Aorta (tissue), 5 donors: ENCODE results near the gene NFAM1. TPM values are rescaled to one million over a fixed set of nuclear protein-coding genes. Genes with fewer than 3 reads are reported as not detected.

Experiments used
- ATAC-seq: fragments of 200-7000 bp; cut with Tn5 transposase; one replicate; pipeline ENCODE4 v1.9.1; 2022; ENCODE audit warnings: moderate library complexity; ENCODE audit not compliant: low FRiP score
- DNase-seq, 2 donors: peaks; one replicate each; pipeline ENCODE4 v3.0.0-alpha.2; 2020
- H3K27ac ChIP-seq, 2 donors: one replicate each; pipeline ENCODE4 v1.5.1; 2013; ENCODE audit warnings: low read length in 2 of 2, mild to moderate bottlenecking in 2 of 2, moderate library complexity in 2 of 2, control low read depth in 1 of 2, inconsistent platforms in 1 of 2, low read depth in 1 of 2
- H3K27me3 ChIP-seq, 2 donors: one replicate each; pipeline ENCODE4 v1.6.1; 2013; ENCODE audit warnings: control low read depth in 1 of 2, low read length in 1 of 2, mild to moderate bottlenecking in 1 of 2, moderate library complexity in 1 of 2; ENCODE audit not compliant: insufficient read depth in 2 of 2, control insufficient read depth in 1 of 2
- H3K36me3 ChIP-seq, 2 donors: one replicate each; pipeline ENCODE4 v1.6.1; 2013; ENCODE audit warnings: control low read depth in 1 of 2, low read length in 1 of 2, mild to moderate bottlenecking in 1 of 2; ENCODE audit not compliant: insufficient read depth in 2 of 2, control insufficient read depth in 1 of 2
- H3K4me1 ChIP-seq, 2 donors: one replicate each; pipeline ENCODE4 v1.6.1; 2013; ENCODE audit warnings: low read length in 2 of 2, control low read depth in 1 of 2, mild to moderate bottlenecking in 1 of 2, moderate library complexity in 1 of 2; ENCODE audit not compliant: insufficient read depth in 2 of 2, control insufficient read depth in 1 of 2
- H3K4me3 ChIP-seq, 2 donors: one replicate each; pipeline ENCODE4 v1.5.1; 2013; ENCODE audit warnings: low read length in 2 of 2, control low read depth in 1 of 2, mild to moderate bottlenecking in 1 of 2
- H3K9me3 ChIP-seq: one replicate; pipeline ENCODE4 v1.6.1; 2013; ENCODE audit warnings: mild to moderate bottlenecking, low read length; ENCODE audit not compliant: control insufficient read depth
- WGBS, 2 donors: extraction: QIAGEN DNeasy Blood & Tissue Kit; methylation state at CpG; one replicate each; pipeline ENCODE4 v1.1.7; 2013; 5-methylcytosine and 5-hydroxymethylcytosine counted together
- intact Hi-C, 2 donors: fragments of 100-400 bp; cut with DNase I; formaldehyde crosslinking; loops; one replicate each; pipeline versions ENCODE4 v1.14.2 to v1.15.0; 2022
- long read RNA-seq, 2 donors: library from polyadenylated mRNA; unstranded; transcript quantifications; one replicate each; pipeline ENCODE4 v2.0.0, GENCODE V29; 2020 to 2021
- polyA plus RNA-seq, 2 donors: library from polyadenylated mRNA; stranded (reverse); fragments of 200-250 nt; gene quantifications; one replicate each; pipeline ENCODE4 v1.2.3, GENCODE V29; 2013
- total RNA-seq, 2 donors: library from RNA; stranded (reverse); fragmentation: NEBNext Ultra II Directional; extraction: Animal tissue kit (Norgen Biotek cat#: 25700); gene quantifications; one replicate each; pipeline ENCODE4 v1.2.1, GENCODE V29; 2021
- donor health status: healthy with polysubstance abuse.
- donor health status: Bipolar disorder and iron deficiency.
- donor health status: DM: no; HTN: no; CAD: no.
- donor health status: DM: no; HTN: no; CAD: no.
- donor health status: DM: yes; HTN: yes; CAD: no.

The NFAM1 gene, protein sequence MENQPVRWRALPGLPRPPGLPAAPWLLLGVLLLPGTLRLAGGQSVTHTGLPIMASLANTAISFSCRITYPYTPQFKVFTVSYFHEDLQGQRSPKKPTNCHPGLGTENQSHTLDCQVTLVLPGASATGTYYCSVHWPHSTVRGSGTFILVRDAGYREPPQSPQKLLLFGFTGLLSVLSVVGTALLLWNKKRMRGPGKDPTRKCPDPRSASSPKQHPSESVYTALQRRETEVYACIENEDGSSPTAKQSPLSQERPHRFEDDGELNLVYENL
- 10 to 100 TPM in 1 of 2 donors, 1 to 10 TPM in 1; 5.3 to 10.5 TPM for total RNA-seq
- 1 to 10 TPM in 1 of 2 donors, under 1 TPM in 1; 0.38 to 2.6 TPM for polyA plus RNA-seq
- long read RNA-seq, donor 1, partial matches to known transcripts, result 1 of 3 reads
- long read RNA-seq, donor 1, other reads (novel, unspliced or antisense), result 2 of 3 reads
- long read RNA-seq, donor 2, full-length matches to known transcripts, result 1 of 6 reads
- long read RNA-seq, donor 2, partial matches to known transcripts, result 0 of 6 reads
- long read RNA-seq, donor 2, other reads (novel, unspliced or antisense), result 5 of 6 reads

DNA sequence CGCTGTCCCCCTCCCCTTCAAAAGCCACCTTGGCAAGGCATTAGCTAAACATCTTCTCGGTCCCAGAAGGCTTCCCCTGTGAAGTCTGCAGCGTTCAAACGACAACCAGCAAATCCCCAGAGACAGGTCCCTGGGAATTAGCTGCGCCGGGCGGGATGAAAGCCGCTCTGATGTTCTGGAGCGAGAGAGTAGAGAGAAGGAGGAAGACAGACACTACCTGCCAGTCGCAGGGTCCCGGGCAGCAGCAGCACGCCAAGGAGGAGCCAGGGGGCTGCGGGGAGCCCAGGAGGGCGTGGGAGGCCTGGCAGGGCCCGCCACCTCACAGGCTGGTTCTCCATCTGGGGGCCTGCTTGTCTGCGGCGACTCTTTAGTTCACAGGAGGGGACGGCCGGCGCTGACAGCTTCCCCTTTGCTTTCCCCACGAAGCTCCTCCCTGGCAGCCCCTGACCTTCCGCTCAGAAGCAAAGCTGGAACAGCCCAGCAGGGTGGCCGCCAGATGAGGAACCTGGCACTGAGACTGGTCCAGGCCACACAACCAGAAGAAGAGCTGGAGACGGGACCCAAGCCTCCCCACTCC lies at the start of gene NFAM1:
Gene NFAM1, minus strand, starts transcription at position 384 of the 577 bp plus-strand sequence. Its CDS starts 46 bp downstream, at position 338.
- H3K9me3 ChIP-seq, result no peaks in the 10 kb centered on the region
- no peak within 1 kb of the TSS for H3K27ac ChIP-seq
- intact Hi-C loops, result loop anchor here in 1 of 2 donors (10.0 kb wide), 2 partner anchors 167 to 467 kb away; partner anchors contain the start of gene SEPTIN3
- H3K4me1 ChIP-seq, result no peaks in the 10 kb centered on the region
- no peak within 1 kb of the TSS for H3K4me3 ChIP-seq
- 12% methylated on average over 18 to 24 of the region's 24 CpGs for WGBS, 2 donors
- ATAC-seq (peak; percentile 43), DNase-seq (peak in 1 of 2 donors; percentile 87)
- H3K27me3 ChIP-seq, result no peaks in the 10 kb centered on the region
- H3K36me3 ChIP-seq, result no peaks in the 10 kb centered on the region

DNA sequence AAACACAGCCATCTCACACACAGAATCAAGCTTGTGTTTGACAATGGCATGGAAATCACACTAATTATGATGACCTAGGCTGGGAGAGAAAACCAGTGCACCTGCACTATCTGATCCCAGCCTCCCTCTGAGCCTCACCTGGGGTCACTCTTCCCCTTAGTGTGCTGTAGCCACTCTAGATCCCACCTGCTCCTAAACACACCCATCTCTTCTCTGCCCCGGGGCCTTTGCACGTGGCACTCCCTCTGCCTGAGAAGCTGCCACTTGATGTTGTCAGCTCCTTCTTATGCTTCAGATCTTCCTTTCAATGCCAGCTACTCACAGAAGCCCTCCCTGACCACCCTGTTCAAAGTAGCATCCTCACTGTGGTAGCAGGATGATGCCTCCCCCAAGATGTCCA lies 42.9 kb upstream of the NFAM1 start:
- Histone ChIP-seq H3K27ac (no peak overlapping the region), H3K4me1 (no peaks in the 10 kb centered on the region), H3K9me3 (no peaks in the 10 kb centered on the region), H3K4me3 (no peak overlapping the region), H3K36me3 (no peaks in the 10 kb centered on the region), H3K27me3 (peaks cover 0 to 5% of the 10 kb centered on the region in 2 donors)
- 90% methylated on average over 2 of the region's 2 CpGs for WGBS, 2 donors
- no peak for DNase-seq
- no peak for ATAC-seq
- intact Hi-C loops, result no loop called here

DNA sequence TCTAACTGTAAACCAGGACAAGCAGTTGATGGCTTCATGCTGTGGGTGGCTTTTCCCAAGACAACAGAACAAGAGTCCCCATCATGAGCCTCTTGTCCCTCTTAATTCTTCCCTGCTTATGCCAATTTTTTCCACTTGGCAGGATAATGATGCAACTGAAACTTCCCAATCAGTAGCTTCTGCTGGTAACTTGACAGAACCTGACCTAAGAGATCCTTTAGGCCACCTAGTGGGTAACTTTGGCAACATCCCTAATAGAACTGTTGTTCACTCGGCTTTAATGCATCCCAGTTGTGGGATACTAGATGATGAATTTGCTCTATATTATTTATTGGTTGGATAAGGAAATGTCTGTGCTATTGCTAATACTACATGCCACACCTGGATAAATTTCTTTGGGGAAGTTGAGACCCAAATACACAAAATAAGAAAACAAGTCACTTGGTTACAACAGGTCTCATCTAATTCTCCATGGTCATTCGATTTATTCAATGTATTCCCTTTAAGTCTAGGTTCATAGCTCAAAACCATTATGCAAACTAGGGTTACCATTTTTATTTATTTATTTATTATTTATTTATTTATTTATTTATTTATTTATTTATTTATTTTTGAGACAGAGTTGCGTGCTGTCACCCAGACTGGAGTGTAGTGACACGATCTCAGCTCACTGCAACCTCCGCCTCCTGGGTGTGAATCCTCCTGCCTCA lies 41.4 kb upstream of the NFAM1 start:
- 75 to 77% methylated on average over 5 of the region's 5 CpGs for WGBS, 2 donors
- Histone ChIP-seq H3K4me1 (no peaks in the 10 kb centered on the region), H3K36me3 (no peaks in the 10 kb centered on the region), H3K27me3 (peaks cover 0 to 5% of the 10 kb centered on the region in 2 donors), H3K4me3 (no peak overlapping the region), H3K9me3 (no peaks in the 10 kb centered on the region), H3K27ac (no peak overlapping the region)
- ATAC-seq, result no peak
- intact Hi-C loops, result no loop called here
- no peak for DNase-seq

DNA sequence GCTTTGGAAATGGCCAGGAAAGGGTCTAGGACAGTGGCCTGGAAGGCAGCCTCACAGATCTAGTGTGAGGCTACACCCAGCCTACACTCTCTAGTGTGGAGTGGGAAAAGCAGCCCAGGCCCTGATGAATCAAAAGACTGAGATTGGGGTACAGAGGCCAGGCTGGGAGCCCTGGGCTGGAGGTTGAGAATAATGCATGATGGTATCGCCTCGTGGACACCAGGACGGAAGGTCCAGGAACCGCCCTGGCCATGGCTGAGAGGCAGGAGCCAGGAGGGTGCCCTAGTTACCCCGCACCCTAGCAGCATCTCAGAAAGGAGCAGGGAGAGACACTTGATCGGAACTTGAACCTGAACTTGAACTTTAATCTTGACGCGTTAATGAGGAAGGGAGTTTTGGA lies 40.5 kb upstream of the NFAM1 start:
- intact Hi-C loops, result no loop called here
- ATAC-seq, result no peak
- H3K36me3 ChIP-seq, result no peaks in the 10 kb centered on the region

DNA sequence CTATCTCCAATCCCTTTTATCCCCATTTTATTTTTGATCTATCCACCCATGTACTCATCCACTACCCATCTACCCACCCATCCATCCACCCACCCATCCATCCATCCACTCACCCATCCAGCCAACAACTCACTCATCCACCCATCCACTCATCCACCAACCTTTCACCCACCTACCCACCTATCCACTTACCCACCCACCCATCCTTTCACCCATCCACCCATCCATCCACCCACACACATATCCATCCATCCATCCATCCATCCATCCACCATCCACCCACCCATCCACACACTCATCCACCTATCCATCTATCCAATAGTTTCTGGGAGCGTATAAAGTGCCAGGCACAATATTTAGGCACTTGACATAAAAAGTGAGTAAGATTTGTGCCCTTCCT lies 39.2 kb upstream of the NFAM1 start:
- no peaks in the 10 kb centered on the region for H3K36me3 ChIP-seq
- H3K9me3 ChIP-seq, result no peaks in the 10 kb centered on the region
- ATAC-seq (no peak), DNase-seq (no peak)
- no peak overlapping the region for H3K4me3 ChIP-seq
- H3K27ac ChIP-seq, result no peak overlapping the region
- intact Hi-C loops, result no loop called here
- WGBS, 2 donors, result 79 to 81% methylated on average over 1 of the region's 1 CpG
- peaks cover 0 to 5% of the 10 kb centered on the region in 2 donors for H3K27me3 ChIP-seq
- no peaks in the 10 kb centered on the region for H3K4me1 ChIP-seq

More for the DNA sequence above, 40.5 kb upstream of the NFAM1 start:
- Histone ChIP-seq H3K4me3 (no peak overlapping the region), H3K4me1 (no peaks in the 10 kb centered on the region), H3K27me3 (peaks cover 0 to 5% of the 10 kb centered on the region in 2 donors), H3K9me3 (no peaks in the 10 kb centered on the region), H3K27ac (no peak overlapping the region)
- DNase-seq, result no peak
- WGBS, 2 donors, result 90 to 94% methylated on average over 8 of the region's 8 CpGs

DNA sequence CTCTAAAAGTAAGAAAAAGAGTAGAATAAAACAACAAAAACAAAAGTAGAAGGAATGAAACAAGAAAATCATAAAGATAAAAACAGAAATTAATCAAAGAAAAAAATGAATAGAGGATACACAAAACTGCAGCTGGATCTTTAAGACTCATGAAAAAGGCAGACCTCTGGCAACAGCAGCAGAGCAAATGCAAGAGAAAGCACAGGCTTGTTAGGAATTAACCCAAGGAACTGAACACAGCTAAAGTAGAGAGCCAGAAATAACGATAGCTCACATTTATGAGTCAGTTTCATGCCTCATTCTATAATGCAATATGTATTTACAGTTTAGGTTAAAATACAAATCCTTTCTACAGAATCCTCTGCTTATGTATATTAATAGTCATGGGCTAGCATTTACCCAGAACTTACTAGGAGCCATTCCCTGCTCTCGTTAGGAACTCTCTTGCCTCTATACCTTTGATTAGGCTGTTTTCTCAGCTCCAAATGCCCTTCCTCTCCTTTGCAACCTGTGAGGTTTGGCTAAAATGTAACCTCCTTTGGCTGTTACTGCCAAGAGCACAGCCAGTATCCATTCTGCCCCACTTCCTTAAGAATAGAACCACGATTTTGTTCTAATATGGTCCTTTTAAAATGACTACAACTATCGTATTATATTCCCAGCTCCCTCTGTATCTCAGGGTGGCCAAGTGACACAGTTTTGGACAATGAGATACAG lies 38.3 kb upstream of the NFAM1 start:
- no peak overlapping the region for H3K4me3 ChIP-seq
- WGBS, 2 donors, result 26 to 29% methylated on average over 4 of the region's 4 CpGs
- intact Hi-C loops, result no loop called here
- peaks cover 0 to 5% of the 10 kb centered on the region in 2 donors for H3K27me3 ChIP-seq
- no peaks in the 10 kb centered on the region for H3K4me1 ChIP-seq
- H3K9me3 ChIP-seq, result no peaks in the 10 kb centered on the region
- no peaks in the 10 kb centered on the region for H3K36me3 ChIP-seq
- H3K27ac ChIP-seq, result no peak overlapping the region
- ATAC-seq (no peak), DNase-seq (no peak)

DNA sequence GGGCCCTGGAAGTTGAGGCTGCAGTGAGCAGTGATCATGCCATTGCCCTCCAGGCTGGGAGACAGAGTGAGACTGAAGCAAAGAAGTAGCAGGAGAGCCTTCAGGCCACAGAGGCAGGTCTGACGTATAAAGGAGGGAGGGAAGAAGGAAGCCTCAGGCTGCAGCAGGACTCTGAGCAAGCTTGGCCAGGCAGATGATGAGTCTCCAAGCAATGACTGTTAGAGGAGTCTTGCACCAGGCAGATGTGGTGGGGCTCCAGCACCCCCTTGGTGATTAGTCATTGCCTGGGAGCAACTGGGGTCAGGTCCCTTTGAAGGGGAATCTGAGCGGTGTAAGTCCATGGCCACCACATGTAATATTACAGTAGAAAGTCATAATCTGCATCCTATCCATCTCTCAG lies 36.6 kb upstream of the NFAM1 start:
- DNase-seq, result peak in 1 of 2 donors; percentile 36
- Histone ChIP-seq H3K27me3 (peaks cover 0 to 2% of the 10 kb centered on the region in 2 donors), H3K4me3 (no peak overlapping the region), H3K9me3 (no peaks in the 10 kb centered on the region), H3K4me1 (no peaks in the 10 kb centered on the region), H3K27ac (no peak overlapping the region), H3K36me3 (no peaks in the 10 kb centered on the region)
- intact Hi-C loops, result no loop called here
- WGBS, 2 donors, result 79 to 90% methylated on average over 2 of the region's 2 CpGs
- no peak for ATAC-seq

DNA sequence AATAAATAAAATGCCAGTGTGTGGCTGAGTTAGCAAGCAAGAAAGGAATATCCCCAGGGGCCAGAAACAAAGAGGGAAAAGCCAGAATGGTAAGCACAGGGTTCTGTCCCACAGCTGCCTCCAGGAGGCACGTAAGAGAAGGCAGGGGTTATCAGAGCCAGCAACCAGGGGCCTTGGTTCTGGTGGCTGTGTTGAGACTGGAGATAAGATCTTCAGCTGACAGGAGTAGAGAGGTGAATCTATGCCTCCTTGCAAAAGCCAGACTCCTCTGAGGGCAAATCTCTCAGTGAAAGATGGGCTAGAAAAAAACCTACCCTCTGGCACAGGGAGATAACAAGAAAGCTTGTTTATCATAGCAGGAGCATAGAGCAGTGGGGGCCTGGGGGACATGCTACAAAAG lies 29.8 kb upstream of the NFAM1 start:
- no peak for DNase-seq
- H3K27me3 ChIP-seq, result no peaks in the 10 kb centered on the region
- H3K9me3 ChIP-seq, result no peaks in the 10 kb centered on the region
- H3K27ac ChIP-seq, result no peak overlapping the region
- intact Hi-C loops, result no loop called here
- 16 to 39% methylated on average over 1 of the region's 1 CpG for WGBS, 2 donors
- H3K36me3 ChIP-seq, result no peaks in the 10 kb centered on the region
- no peak for ATAC-seq
- no peaks in the 10 kb centered on the region for H3K4me1 ChIP-seq
- H3K4me3 ChIP-seq, result no peak overlapping the region
